Muscle of arm (tissue), 14 donors: ENCODE results near the gene ZFP36L1. TPM values are rescaled to one million over a fixed set of nuclear protein-coding genes. Genes with fewer than 3 reads are reported as not detected.

Experiments used
- DNase-seq: peaks from one replicate; pipeline ENCODE4 v3.0.0-alpha.2; 2013
- long read RNA-seq, 11 donors: transcript quantifications; one replicate each; lab custom pipeline, GENCODE V29; 2026
- polyA plus RNA-seq, 12 donors: library from polyadenylated mRNA; unstranded; fragments of 120-200 nt; gene quantifications; one replicate each; pipeline ENCODE4 v1.2.1, GENCODE V29; 2013; ENCODE audit not compliant: insufficient read length in 12 of 12

The ZFP36L1 gene, protein sequence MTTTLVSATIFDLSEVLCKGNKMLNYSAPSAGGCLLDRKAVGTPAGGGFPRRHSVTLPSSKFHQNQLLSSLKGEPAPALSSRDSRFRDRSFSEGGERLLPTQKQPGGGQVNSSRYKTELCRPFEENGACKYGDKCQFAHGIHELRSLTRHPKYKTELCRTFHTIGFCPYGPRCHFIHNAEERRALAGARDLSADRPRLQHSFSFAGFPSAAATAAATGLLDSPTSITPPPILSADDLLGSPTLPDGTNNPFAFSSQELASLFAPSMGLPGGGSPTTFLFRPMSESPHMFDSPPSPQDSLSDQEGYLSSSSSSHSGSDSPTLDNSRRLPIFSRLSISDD
- polyA plus RNA-seq = 100 to 1,000 TPM; 156 to 487 (median 192) TPM
- long read RNA-seq, donor 1, transcript ZFP36L1-202 (2 exons, 3,190 nt) = major isoform, 143 of 143 reads
- long read RNA-seq, donor 1, partial matches to known transcripts = 0 of 143 reads
- long read RNA-seq, donor 1, other reads (novel, unspliced or antisense) = 0 of 143 reads
- long read RNA-seq, donor 2, transcript ZFP36L1-202 (2 exons, 3,190 nt) = major isoform, 142 of 142 reads
- long read RNA-seq, donor 2, partial matches to known transcripts = 0 of 142 reads
- long read RNA-seq, donor 2, other reads (novel, unspliced or antisense) = 0 of 142 reads
- long read RNA-seq, donor 3, transcript ZFP36L1-202 (2 exons, 3,190 nt) = major isoform, 51 of 52 reads
- long read RNA-seq, donor 3, partial matches to known transcripts = 0 of 52 reads
- long read RNA-seq, donor 3, other reads (novel, unspliced or antisense) = 0 of 52 reads
- long read RNA-seq, donor 4, transcript ZFP36L1-202 (2 exons, 3,190 nt) = major isoform, 72 of 72 reads
- long read RNA-seq, donor 4, partial matches to known transcripts = 0 of 72 reads
- long read RNA-seq, donor 4, other reads (novel, unspliced or antisense) = 0 of 72 reads
- long read RNA-seq, donor 5, transcript ZFP36L1-202 (2 exons, 3,190 nt) = major isoform, 165 of 166 reads
- long read RNA-seq, donor 5, partial matches to known transcripts = 0 of 166 reads
- long read RNA-seq, donor 5, other reads (novel, unspliced or antisense) = 0 of 166 reads
- long read RNA-seq, donor 6, transcript ZFP36L1-202 (2 exons, 3,190 nt) = major isoform, 71 of 71 reads
- long read RNA-seq, donor 6, partial matches to known transcripts = 0 of 71 reads
- long read RNA-seq, donor 6, other reads (novel, unspliced or antisense) = 0 of 71 reads
- long read RNA-seq, donor 7, transcript ZFP36L1-202 (2 exons, 3,190 nt) = major isoform, 59 of 61 reads
- long read RNA-seq, donor 7, partial matches to known transcripts = 0 of 61 reads
- long read RNA-seq, donor 7, other reads (novel, unspliced or antisense) = 0 of 61 reads
- long read RNA-seq, donor 8, transcript ZFP36L1-202 (2 exons, 3,190 nt) = major isoform, 166 of 167 reads
- long read RNA-seq, donor 8, partial matches to known transcripts = 0 of 167 reads
- long read RNA-seq, donor 8, other reads (novel, unspliced or antisense) = 0 of 167 reads
- long read RNA-seq, donor 9, transcript ZFP36L1-202 (2 exons, 3,190 nt) = major isoform, 80 of 80 reads
- long read RNA-seq, donor 9, partial matches to known transcripts = 0 of 80 reads
- long read RNA-seq, donor 9, other reads (novel, unspliced or antisense) = 0 of 80 reads
- long read RNA-seq, donor 10, transcript ZFP36L1-202 (2 exons, 3,190 nt) = major isoform, 152 of 153 reads
- long read RNA-seq, donor 10, partial matches to known transcripts = 0 of 153 reads
- long read RNA-seq, donor 10, other reads (novel, unspliced or antisense) = 0 of 153 reads
- long read RNA-seq, donor 11, transcript ZFP36L1-202 (2 exons, 3,190 nt) = major isoform, 153 of 155 reads
- long read RNA-seq, donor 11, partial matches to known transcripts = 0 of 155 reads
- long read RNA-seq, donor 11, other reads (novel, unspliced or antisense) = 0 of 155 reads

DNA sequence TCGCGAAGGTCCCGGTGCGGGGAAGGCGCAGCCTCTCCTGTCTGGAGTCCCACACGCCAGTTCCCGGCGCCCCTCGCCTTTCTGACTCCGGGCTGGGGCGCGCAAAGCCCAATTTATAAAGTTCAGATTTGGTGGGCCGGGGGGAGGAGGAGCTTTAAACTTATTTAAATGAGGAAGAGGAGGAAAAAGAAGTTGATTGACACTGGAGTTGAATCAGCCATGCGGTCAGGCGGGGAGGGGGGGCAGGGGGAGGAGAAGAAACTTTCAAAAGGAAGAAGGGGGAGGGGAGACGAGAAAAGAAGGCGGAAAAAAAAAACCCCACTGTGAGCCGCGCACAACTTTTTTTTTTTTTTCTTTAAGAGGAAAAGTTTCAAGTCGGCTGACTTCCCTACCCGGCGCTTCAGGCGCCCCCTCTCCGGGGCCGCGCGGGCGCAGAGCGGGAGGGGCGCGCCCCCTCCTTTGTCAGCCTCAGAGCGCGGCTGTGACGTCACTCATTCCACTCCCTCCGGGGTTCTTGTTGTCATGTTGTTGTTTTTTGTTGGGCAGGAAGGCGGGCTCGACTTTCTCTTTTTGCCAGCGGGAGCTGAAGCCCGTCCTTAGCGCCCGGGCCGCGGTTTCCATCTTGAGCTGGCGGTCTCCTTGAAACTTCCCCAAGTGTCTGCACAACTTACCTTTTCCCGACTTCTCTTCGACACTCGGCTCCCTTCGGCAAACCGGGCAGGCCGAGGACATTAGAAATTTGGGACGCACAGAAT lies at the start of gene ZFP36L1:
ZFP36L1 (minus strand) TSS at position 89 of the 755 bp plus-strand sequence. CDS start 129 bp downstream, outside the sequence.
- DNase-seq = peak; percentile 97

GRCh38 chr14:68842298-68842697 lies 49.4 kb upstream of the ZFP36L1 start:
- no peak for DNase-seq

GRCh38 chr14:68841016-68841809 lies 48.3 kb upstream of the ZFP36L1 start:
- DNase-seq = no peak

- no peak for DNase-seq
Measured at GRCh38 chr14:68840454-68840853, 47.6 kb upstream of the ZFP36L1 start.

- DNase-seq = no peak
Measured at GRCh38 chr14:68836082-68836481, 43.2 kb upstream of the ZFP36L1 start.

DNA sequence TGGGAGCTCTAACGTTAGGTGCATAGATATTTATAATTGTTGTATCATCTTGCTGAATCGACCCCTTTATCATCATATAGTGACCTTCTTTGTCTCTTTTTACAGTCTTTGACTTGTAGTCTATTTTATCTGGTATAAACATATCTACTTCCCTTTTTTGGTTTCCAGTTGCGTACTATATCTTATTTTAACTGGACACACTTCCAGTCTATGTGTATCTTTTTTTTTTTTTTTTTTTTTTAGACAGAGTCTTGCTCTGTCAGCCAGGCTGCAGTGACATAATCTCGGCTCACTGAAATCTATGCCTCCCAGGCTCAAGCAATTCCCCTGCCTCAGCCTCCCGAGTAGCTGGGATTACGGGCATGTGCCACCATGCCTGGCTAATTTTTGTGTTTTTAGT lies 41.9 kb upstream of the ZFP36L1 start:
- DNase-seq = no peak

GRCh38 chr14:68828698-68829097 lies 35.8 kb upstream of the ZFP36L1 start:
- DNase-seq = no peak

GRCh38 chr14:68825729-68826128 lies 32.9 kb upstream of the ZFP36L1 start:
- DNase-seq = no peak

- no peak for DNase-seq
Measured at GRCh38 chr14:68824517-68825347, 31.9 kb upstream of the ZFP36L1 start.

DNA sequence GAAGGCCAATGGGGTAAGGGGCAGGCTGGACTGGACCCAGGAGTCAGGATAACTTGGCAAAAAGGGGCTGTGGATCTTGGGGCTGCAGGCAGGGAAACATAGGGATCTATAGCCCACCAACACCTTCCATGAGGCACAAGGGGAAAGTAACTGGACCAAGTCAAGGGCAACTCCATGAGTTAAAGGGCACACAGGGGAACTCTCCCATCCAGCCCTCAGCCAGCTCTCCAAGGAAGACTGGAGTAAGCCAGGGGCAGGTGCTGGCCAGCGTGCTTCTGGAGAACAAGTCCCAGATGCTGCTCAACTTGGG lies 31.3 kb upstream of the ZFP36L1 start:
- DNase-seq = no peak

DNA sequence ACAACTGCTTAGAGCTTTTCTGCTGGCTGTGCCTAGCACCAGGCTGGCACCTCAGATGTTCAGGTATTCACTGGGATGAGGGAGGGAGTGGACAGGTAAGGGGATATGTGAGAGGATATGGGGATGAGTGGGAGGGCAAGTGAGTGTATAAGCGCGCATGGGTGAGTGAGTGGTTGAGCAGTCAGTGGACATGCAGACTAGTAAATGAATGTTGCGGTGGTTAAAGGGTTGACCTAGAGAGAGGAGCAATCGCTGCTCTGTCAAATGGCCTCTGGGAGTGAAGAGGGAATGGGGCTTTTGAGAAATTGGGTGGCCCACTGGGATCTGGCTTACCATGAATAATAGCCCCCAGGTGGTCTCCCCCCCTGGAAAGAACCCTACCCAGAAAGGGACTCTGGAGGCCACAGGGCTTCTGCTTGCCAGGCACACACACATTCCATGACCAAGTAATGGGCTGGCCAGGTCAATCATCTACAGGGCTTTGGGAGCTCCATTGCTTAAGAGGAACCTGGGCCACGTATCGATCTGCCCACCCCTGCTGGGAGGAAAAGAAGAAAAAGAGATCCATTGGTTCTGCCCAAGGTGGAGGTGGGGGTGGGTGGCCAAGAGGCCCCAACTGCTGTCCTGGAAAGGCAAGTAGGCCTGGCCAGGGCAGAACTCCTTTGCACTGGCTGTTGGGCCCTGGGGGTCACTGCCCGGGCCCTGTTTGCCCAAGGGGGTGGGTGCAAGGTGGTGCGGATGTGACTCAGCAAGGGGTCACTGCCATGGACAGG lies 30.8 kb upstream of the ZFP36L1 start:
- no peak for DNase-seq

GRCh38 chr14:68822926-68823325 lies 30.1 kb upstream of the ZFP36L1 start:
- no peak for DNase-seq

DNA sequence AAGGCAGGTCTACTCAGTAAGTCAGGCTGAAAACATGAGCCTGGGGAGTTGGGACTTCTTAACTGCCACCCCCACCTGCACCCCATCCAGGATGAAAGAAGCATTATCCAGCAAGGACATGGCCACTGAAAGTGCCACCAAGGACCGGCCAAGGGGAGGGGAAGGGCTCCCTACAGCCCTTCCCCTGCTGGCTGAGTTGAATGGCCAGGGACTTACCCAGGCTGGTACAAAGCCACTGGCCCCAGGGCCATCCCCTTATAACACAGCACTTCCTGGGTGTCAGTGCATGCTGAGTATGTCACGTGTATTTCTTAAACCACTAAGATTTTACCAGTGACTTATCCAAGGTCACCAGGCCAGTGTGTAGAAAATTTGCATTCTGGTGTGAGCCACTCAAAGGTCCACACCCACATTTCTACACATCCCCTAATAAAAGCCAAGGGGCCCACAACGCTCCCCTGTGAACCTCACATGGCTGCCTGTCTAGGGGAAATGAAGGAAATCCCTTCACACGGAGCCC lies 29.3 kb upstream of the ZFP36L1 start:
- no peak for DNase-seq

- no peak for DNase-seq
Measured at GRCh38 chr14:68820999-68821683, 28.3 kb upstream of the ZFP36L1 start.

- no peak for DNase-seq
Measured at GRCh38 chr14:68820536-68820935, 27.7 kb upstream of the ZFP36L1 start.

DNA sequence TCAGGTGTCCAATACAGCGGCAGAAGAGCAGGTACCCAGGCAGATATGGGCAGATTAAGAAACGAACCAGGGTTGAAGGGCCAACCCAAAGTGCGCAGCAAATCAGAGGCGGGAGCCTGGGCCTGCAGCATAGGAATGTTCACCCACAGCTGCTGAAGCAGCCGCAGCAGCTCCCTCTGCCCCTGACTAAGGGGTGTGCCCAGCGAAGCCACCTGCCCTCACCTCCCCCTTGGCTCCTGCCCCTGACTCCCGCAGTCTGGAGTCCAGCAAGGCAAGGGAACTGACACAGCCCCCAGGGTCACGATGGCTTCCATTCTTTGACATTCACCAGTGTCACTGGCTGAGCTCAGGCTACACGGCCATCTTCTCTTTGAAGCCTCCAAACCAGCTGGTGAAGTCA lies 27.3 kb upstream of the ZFP36L1 start:
- DNase-seq = no peak
